A673 (cell line): ENCODE data around the gene CIAO2B. TPM values are rescaled to one million over a fixed set of nuclear protein-coding genes. Genes with fewer than 3 reads are reported as not detected.

ENCODE experiments used
- BruUV-seq: library from RNA; stranded (reverse); fragments of 400-500 nt; replicated peaks from 2 replicates; lab custom pipeline; 2021; lab: Mats Ljungman, UMichigan
- CTCF ChIA-PET: fragments of 300-600 bp; sonication (Branson Sonifier 250); formaldehyde crosslinking; loops from one replicate; lab custom pipeline; 2022; ENCODE audit warnings: antibody characterized with exemption; lab: Charles Lee
- POLR2A ChIA-PET: fragments of 300-600 bp; sonication (Branson Sonifier 250); formaldehyde crosslinking; loops from one replicate; lab custom pipeline; 2022; ENCODE audit warnings: antibody characterized with exemption; ENCODE audit not compliant: low non-redundant PET; lab: Charles Lee
- DNase-seq: peaks from one replicate; pipeline ENCODE4 v3.0.0-alpha.2; 2015; ENCODE audit warnings: low spot score
- H3K27ac ChIP-seq: fragments of 200-600 bp; sonication (generic); 2 replicates; pipeline ENCODE4 v1.5.1; 2016; ENCODE audit warnings: mixed run types, low read depth, mild to moderate bottlenecking, mixed read lengths, antibody characterized with exemption, low read length; ENCODE audit not compliant: poor library complexity, severe bottlenecking
- H3K27me3 ChIP-seq: fragments of 200-600 bp; sonication (generic); replicated peaks from 2 replicates; pipeline ENCODE4 v1.6.1; 2017; ENCODE audit warnings: mixed run types, low read depth, mild to moderate bottlenecking, mixed read lengths, antibody characterized with exemption, low read length; ENCODE audit not compliant: insufficient read depth, poor library complexity
- H3K36me3 ChIP-seq: fragments of 200-600 bp; sonication (generic); 2 replicates; pipeline ENCODE4 v1.6.1; 2016; ENCODE audit warnings: mixed run types, mild to moderate bottlenecking, mixed read lengths, antibody characterized with exemption, low read length; ENCODE audit not compliant: insufficient read depth, poor library complexity, severe bottlenecking
- H3K4me1 ChIP-seq: fragments of 200-600 bp; sonication (generic); 2 replicates; pipeline ENCODE4 v1.6.1; 2017; ENCODE audit warnings: mixed run types, mild to moderate bottlenecking, mixed read lengths, antibody characterized with exemption, low read length; ENCODE audit not compliant: insufficient read depth, poor library complexity, severe bottlenecking
- H3K4me3 ChIP-seq: fragments of 200-600 bp; sonication (generic); 2 replicates; pipeline ENCODE4 v1.5.1; 2016; ENCODE audit warnings: low read depth, mixed run types, mild to moderate bottlenecking, mixed read lengths, low read length; ENCODE audit not compliant: poor library complexity, severe bottlenecking
- H3K9me3 ChIP-seq: fragments of 200-600 bp; sonication (generic); 2 replicates; pipeline ENCODE4 v1.6.1; 2016; ENCODE audit warnings: mixed run types, low read depth, mild to moderate bottlenecking, mixed read lengths, antibody characterized with exemption, low read length; ENCODE audit not compliant: poor library complexity, severe bottlenecking
- EZH2 ChIP-seq: fragments of 200-600 bp; sonication (generic); IDR thresholded peaks from 2 replicates; pipeline ENCODE4 v1.6.1; 2017; ENCODE audit warnings: borderline replicate concordance, low read depth, mild to moderate bottlenecking, mixed read lengths, antibody characterized with exemption, low read length; ENCODE audit not compliant: poor library complexity, severe bottlenecking
- intact Hi-C: fragments of 100-400 bp; cut with micrococcal nuclease; formaldehyde crosslinking; loops from one replicate; pipeline ENCODE4 v1.10.0; 2022; ENCODE audit not compliant: unreplicated experiment
- total RNA-seq: library from RNA; stranded (reverse); gene quantifications from 2 replicates; pipeline ENCODE4 v1.2.3, GENCODE V29; 2021
- TF ChIP-seq, protein P1 (sequence below): fragments of 300-800, 200-600 bp; sonication (generic); conservative IDR thresholded peaks from 2 replicates; pipeline ENCODE4 v1.5.1; 2017; ENCODE audit warnings: low read depth, mild to moderate bottlenecking, antibody characterized with exemption, low read length, moderate library complexity, mixed read lengths

The CIAO2B gene
- total RNA-seq, 1 experiment from 2014 or later, result 108 TPM

DNA sequence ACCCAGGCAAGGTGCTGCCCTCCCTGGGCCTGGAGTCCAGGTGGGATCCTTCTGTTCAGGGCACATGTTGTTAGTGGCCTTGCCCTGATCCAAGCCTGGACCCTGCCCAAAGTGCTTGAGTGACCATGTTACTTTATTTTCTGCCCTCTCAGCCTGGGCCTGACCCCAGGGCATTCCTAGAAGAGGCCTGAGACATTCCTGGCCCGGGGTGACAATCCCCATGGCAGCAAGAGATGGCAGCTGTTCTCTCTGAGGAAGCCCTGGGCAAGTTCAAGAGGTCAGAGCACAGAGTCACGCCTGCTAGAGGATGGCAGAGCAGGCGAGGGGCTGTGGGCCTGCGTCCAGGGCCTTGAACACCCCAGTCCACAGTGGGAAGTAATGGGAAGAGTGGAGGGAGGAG lies 20.5 kb downstream of the CIAO2B start:
- Histone ChIP-seq H3K36me3 (no peaks in the 10 kb centered on the region), H3K4me1 (no peaks in the 10 kb centered on the region), H3K4me3 (no peak overlapping the region), H3K27ac (no peak overlapping the region), H3K27me3 (no peaks in the 10 kb centered on the region), H3K9me3 (no peaks in the 10 kb centered on the region)
- ChIA-PET POLR2A (no interaction called here), CTCF (no interaction called here)
- no peak for DNase-seq
- no TSS peak for BruUV-seq
- TF ChIP-seq EZH2, result no peak
- TF ChIP-seq, protein P1, sequence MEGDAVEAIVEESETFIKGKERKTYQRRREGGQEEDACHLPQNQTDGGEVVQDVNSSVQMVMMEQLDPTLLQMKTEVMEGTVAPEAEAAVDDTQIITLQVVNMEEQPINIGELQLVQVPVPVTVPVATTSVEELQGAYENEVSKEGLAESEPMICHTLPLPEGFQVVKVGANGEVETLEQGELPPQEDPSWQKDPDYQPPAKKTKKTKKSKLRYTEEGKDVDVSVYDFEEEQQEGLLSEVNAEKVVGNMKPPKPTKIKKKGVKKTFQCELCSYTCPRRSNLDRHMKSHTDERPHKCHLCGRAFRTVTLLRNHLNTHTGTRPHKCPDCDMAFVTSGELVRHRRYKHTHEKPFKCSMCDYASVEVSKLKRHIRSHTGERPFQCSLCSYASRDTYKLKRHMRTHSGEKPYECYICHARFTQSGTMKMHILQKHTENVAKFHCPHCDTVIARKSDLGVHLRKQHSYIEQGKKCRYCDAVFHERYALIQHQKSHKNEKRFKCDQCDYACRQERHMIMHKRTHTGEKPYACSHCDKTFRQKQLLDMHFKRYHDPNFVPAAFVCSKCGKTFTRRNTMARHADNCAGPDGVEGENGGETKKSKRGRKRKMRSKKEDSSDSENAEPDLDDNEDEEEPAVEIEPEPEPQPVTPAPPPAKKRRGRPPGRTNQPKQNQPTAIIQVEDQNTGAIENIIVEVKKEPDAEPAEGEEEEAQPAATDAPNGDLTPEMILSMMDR, result no peak
- intact Hi-C loops, result no loop called here

DNA sequence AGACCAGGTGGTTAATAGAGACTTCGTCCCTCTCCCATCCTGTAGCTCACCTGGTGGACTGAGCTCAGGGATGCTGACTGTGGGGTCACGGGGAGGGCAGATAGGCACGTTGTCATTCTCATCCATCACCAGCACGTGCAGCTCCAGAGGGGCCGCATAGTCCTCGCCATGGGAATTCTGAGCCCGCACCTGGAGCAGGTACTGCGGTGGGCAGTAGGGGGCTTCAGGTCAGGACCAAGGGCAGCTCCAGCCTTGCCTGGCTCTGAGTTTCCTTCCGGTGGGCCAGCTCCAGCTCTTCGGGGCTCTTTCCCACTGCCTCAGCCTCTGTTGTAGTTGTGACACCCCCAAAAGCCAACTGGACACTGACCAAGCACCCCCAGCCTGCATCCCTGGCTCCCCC lies 21.1 kb downstream of the CIAO2B start:
- CTCF ChIA-PET, result no interaction called here
- intact Hi-C loops, result no loop called here
- DNase-seq, result no peak

DNA sequence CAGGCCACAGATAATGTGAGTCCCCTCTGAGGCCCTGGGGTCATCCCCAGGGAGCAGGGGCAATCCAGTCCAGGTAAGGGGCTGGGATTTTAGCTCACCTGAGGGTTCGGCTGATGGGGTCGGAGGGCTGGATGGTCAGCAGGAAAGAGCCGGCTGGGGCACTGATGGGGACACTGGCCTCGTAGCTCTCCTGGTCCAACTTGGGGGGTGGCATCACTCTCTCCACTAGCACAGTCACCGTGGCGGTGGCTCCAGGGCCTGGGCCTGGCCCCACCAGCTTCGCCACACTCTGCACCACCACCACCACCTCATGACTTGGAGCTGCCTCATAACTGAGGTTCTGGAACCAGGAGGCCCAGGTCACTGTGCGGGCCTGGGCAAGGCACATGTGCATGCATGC lies 22.4 kb downstream of the CIAO2B start:
- intact Hi-C loops, result no loop called here
- Histone ChIP-seq H3K27ac (no peak overlapping the region), H3K4me3 (no peak overlapping the region), H3K9me3 (no peaks in the 10 kb centered on the region), H3K4me1 (no peaks in the 10 kb centered on the region), H3K27me3 (no peaks in the 10 kb centered on the region), H3K36me3 (no peaks in the 10 kb centered on the region)
- no TSS peak for BruUV-seq
- DNase-seq, result no peak
- POLR2A ChIA-PET, result no interaction called here
- CTCF ChIA-PET, result no interaction called here
- no peak for TF ChIP-seq EZH2
- TF ChIP-seq, protein P1, result no peak

More for the DNA sequence above, 21.1 kb downstream of the CIAO2B start:
- BruUV-seq, result no TSS peak
- Histone ChIP-seq H3K36me3 (no peaks in the 10 kb centered on the region), H3K9me3 (no peaks in the 10 kb centered on the region), H3K4me3 (no peak overlapping the region), H3K4me1 (no peaks in the 10 kb centered on the region), H3K27me3 (no peaks in the 10 kb centered on the region), H3K27ac (no peak overlapping the region)
- POLR2A ChIA-PET, result no interaction called here
- no peak for TF ChIP-seq EZH2
- TF ChIP-seq, protein P1, result no peak
